Neutrophil (primary cell): ENCODE results near the gene HEBP1.

Experiments used
- H3K27ac ChIP-seq: fragments of 200-600 bp; sonication (generic); 2 replicates; pipeline ENCODE4 v1.5.1; 2016; ENCODE audit warnings: mild to moderate bottlenecking, moderate library complexity
- H3K27me3 ChIP-seq: fragments of 200-600 bp; sonication (generic); 2 replicates; pipeline ENCODE4 v1.6.0; 2016; ENCODE audit warnings: mild to moderate bottlenecking
- H3K36me3 ChIP-seq: fragments of 200-600 bp; sonication (generic); 2 replicates; pipeline ENCODE4 v1.5.1; 2017
- H3K4me1 ChIP-seq, 2 experiments: fragments of 200-600 bp in 1 of 2; sonication (generic) in 1 of 2; 1 replicate in 1 of 2; 2 replicates in 1 of 2; pipeline versions ENCODE4 v1.5.1 to v1.6.1; 2013 to 2016; ENCODE audit warnings: low read depth in 1 of 2, low read length in 1 of 2, mild to moderate bottlenecking in 1 of 2, moderate library complexity in 1 of 2; ENCODE audit not compliant: control insufficient read depth in 1 of 2, insufficient read depth in 1 of 2
- H3K4me3 ChIP-seq, 2 experiments: fragments of 200-600 bp in 1 of 2; sonication (generic) in 1 of 2; 1 replicate in 1 of 2; 2 replicates in 1 of 2; pipeline ENCODE4 v1.5.1; 2013 to 2016; ENCODE audit warnings: low read depth in 1 of 2, low read length in 1 of 2, mild to moderate bottlenecking in 1 of 2, moderate library complexity in 1 of 2
- H3K9me3 ChIP-seq: fragments of 200-600 bp; sonication (generic); 2 replicates; pipeline ENCODE4 v1.5.1; 2016
- TF ChIP-seq, protein P1 (sequence below): fragments of 200-600 bp; sonication (generic); IDR thresholded peaks from 2 replicates; pipeline ENCODE4 v1.5.1; 2016; ENCODE audit warnings: antibody characterized with exemption

HEBP1 gene

DNA sequence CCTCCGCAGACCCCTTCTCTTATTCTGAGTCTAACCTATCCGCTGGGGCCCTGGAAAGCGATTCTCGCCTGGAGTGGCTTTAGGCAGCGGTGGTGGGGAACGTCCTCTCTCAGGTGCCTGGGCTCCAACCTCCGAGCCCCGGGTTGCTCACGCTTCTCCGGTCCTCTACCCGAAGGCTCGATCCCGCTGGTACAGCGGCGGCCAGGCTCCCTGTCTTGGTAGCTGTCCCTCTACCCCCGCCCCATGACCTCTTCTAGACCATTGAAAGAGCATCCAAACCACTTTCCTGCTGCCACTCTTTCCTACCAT lies 505 bp upstream of the HEBP1 start:
- H3K27me3 ChIP-seq: peaks cover 21% of the 10 kb centered on the region
- H3K27ac ChIP-seq: peak overlapping the region; percentile 93
- H3K36me3 ChIP-seq: no peaks in the 10 kb centered on the region
- peaks cover 24 to 25% of the 10 kb centered on the region in 2 experiments for H3K4me1 ChIP-seq
- TF ChIP-seq, protein P1, sequence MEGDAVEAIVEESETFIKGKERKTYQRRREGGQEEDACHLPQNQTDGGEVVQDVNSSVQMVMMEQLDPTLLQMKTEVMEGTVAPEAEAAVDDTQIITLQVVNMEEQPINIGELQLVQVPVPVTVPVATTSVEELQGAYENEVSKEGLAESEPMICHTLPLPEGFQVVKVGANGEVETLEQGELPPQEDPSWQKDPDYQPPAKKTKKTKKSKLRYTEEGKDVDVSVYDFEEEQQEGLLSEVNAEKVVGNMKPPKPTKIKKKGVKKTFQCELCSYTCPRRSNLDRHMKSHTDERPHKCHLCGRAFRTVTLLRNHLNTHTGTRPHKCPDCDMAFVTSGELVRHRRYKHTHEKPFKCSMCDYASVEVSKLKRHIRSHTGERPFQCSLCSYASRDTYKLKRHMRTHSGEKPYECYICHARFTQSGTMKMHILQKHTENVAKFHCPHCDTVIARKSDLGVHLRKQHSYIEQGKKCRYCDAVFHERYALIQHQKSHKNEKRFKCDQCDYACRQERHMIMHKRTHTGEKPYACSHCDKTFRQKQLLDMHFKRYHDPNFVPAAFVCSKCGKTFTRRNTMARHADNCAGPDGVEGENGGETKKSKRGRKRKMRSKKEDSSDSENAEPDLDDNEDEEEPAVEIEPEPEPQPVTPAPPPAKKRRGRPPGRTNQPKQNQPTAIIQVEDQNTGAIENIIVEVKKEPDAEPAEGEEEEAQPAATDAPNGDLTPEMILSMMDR: no peak
- H3K9me3 ChIP-seq: no peaks in the 10 kb centered on the region
- H3K4me3 ChIP-seq: peak overlapping the region; percentile 77 to 79

DNA sequence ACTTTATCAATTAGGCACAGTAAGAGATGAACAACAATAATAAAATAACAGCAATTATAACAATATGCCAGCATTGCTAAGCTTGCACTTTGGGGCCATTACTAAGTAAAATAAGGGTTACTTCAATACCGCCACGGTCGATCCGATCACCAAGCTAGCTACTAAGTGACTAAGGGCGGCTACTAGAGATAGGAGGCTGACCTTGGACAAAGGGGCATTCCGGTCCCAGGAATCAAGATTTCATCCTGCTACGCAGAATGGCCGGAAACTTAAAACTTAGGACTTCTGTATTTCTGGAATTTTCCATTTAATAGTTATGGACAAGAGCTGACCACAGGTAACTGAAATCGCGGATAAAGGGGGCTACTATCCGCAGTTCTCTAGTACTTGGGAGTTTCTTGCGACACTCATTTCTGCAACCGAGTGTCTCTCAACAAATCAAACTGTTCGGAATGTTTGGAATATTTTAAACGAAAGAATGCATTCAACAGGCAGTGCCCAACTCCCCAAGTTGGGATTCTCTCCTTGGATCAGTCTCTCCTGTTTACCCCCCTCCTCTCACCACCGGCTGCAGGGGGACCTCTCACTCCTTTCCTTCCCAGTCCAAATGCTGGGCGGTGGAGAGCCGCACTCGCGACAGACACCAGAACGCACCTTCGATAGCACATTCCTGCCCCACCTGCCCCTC lies 650 bp downstream of the HEBP1 start:
- Histone ChIP-seq H3K36me3 (no peaks in the 10 kb centered on the region), H3K4me1 (peaks cover 24 to 25% of the 10 kb centered on the region in 2 experiments), H3K9me3 (no peaks in the 10 kb centered on the region), H3K27me3 (peaks cover 21% of the 10 kb centered on the region), H3K27ac (peak overlapping the region; percentile 93), H3K4me3 (peak overlapping the region; percentile 58 to 77)
- TF ChIP-seq, protein P1: no peak

DNA sequence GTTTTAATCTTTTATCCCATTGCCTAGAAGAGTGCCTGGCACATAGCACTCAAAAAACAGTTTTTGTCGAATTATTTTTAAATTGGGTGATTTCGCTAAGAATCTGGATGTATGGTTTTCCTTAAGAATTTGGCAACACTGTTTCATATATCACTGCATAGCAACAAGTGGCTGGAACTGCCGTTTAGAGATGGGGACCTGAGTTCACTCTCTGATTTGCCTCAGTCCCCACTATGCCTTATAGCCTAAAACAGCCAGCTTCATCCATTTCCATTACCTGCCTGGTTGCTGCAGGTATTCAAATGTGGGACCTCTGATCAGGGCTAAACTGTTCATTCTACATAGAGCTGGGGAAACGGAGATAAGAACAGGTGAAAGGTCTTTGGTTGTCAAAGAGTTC lies 1.8 kb downstream of the HEBP1 start:
- no peaks in the 10 kb centered on the region for H3K36me3 ChIP-seq
- H3K27ac ChIP-seq: no peak overlapping the region
- TF ChIP-seq, protein P1: no peak
- H3K27me3 ChIP-seq: peaks cover 12% of the 10 kb centered on the region
- no peaks in the 10 kb centered on the region for H3K9me3 ChIP-seq
- H3K4me1 ChIP-seq: peaks cover 24 to 25% of the 10 kb centered on the region in 2 experiments
- no peak overlapping the region for H3K4me3 ChIP-seq

DNA sequence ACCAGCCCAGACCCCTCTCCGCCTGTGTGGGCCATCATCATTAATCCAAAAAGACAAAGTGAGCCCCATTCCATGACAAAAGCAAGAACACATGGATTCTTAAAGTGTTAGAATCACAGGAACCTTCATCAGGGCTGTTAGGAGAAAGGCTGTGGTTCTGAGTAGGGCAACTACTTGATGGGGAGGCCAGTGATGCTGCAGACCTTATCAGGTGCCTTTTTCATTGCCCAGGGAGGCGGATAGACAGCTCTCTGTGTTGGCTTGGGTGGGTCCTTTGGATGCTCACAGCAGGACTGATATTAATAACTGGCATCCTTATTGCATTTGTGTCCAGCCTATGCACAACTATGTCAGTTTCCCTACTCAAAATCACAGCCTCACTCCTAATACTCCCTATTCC lies 2.3 kb downstream of the HEBP1 start:
- peaks cover 27 to 30% of the 10 kb centered on the region in 2 experiments for H3K4me1 ChIP-seq
- TF ChIP-seq, protein P1: no peak
- peaks cover 7% of the 10 kb centered on the region for H3K27me3 ChIP-seq
- H3K9me3 ChIP-seq: no peaks in the 10 kb centered on the region
- H3K4me3 ChIP-seq: no peak overlapping the region
- no peaks in the 10 kb centered on the region for H3K36me3 ChIP-seq
- no peak overlapping the region for H3K27ac ChIP-seq

DNA sequence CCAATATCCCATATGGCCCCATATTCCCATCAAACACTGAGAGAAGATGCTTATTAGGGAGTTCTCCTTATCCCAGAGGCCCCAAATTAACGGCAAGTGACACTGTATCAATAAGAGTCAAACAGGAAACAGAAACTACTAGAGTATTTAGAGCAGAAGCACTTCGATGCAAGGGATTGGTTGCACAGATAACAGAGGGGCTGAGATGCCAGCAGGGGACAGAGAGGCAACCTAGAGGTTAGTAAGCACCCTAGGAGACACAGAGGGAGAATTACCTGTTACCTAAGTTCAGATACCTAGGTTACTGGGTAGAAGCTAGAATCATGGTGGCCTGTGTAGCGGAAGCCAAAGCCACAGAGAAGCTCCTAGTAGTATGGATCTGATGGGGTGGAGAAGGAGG lies 2.9 kb downstream of the HEBP1 start:
- Histone ChIP-seq H3K4me1 (peaks cover 29 to 31% of the 10 kb centered on the region in 2 experiments), H3K4me3 (no peak overlapping the region), H3K27me3 (peaks cover 1% of the 10 kb centered on the region), H3K36me3 (no peaks in the 10 kb centered on the region), H3K27ac (no peak overlapping the region), H3K9me3 (no peaks in the 10 kb centered on the region)
- TF ChIP-seq, protein P1: no peak
